Fibroblast of peridontal ligament (primary cell): Measurements from ENCODE around the gene VGLL1.

Source experiments
- DNase-seq: peaks from one replicate; pipeline ENCODE4 v3.0.0-alpha.2; 2010; ENCODE audit errors: extremely low read depth

The VGLL1 gene

DNA sequence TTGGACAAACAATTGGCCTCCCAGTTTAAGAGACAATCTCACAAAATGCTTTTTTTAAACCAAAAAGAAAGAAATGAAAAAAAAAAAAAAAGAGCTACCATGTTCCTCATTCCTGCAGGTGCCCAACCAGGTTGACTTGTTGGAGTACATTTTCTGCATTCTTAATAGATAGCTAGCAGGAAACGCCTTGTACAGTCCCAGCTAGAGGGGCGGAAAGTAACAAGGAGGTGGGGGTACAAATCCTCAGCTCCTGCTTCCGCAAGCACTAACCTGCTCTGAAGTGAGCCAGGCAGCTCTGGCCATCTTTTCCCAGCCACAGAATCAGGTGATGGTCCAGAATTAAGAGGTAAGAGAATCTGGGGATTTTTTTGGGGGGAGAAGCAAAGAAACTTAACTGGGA, at the start of gene VGLL1:
TSS of gene VGLL1 (plus strand) at position 265 of the 400 bp plus-strand sequence. CDS start 3,806 bp downstream, outside the sequence.
- no peak for DNase-seq

- DNase-seq = no peak
These were observed 44.4 kb upstream of the VGLL1 start, which contains the start of gene BRS3 for GRCh38 chrX:136487647-136488046. TSS of gene BRS3 (plus strand) at chrX:136487947. CDS start at chrX:136488115, 168 bp downstream.

DNA sequence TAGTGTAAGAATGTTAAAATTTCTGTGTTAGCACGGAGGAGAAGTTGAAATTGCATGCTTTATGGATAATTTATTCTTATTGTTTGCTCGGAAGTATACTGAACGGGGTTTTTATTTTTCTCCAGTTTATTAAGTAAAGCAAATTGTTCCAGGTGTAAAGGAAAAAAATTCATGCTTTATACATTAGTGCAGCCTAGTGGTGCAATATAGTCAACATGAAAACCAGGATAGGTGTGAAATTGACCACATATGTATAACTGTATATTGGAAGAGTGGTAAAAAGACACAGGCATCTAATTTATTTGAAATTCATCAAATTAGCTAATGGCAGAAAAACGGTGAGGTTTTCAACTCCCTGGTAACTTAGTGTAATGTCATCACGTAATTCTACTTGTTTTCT, 43.3 kb upstream of the VGLL1 start:
- DNase-seq = no peak

- DNase-seq = no peak
These were observed 40.2 kb upstream of the VGLL1 start for GRCh38 chrX:136491832-136492231.

- peak; percentile 1 for DNase-seq
These were observed 39.0 kb upstream of the VGLL1 start for GRCh38 chrX:136493011-136493410.

- no peak for DNase-seq
These were observed 37.0 kb upstream of the VGLL1 start for GRCh38 chrX:136495043-136495442.

- DNase-seq = no peak
These were observed 35.7 kb upstream of the VGLL1 start for GRCh38 chrX:136496186-136496763.

DNA sequence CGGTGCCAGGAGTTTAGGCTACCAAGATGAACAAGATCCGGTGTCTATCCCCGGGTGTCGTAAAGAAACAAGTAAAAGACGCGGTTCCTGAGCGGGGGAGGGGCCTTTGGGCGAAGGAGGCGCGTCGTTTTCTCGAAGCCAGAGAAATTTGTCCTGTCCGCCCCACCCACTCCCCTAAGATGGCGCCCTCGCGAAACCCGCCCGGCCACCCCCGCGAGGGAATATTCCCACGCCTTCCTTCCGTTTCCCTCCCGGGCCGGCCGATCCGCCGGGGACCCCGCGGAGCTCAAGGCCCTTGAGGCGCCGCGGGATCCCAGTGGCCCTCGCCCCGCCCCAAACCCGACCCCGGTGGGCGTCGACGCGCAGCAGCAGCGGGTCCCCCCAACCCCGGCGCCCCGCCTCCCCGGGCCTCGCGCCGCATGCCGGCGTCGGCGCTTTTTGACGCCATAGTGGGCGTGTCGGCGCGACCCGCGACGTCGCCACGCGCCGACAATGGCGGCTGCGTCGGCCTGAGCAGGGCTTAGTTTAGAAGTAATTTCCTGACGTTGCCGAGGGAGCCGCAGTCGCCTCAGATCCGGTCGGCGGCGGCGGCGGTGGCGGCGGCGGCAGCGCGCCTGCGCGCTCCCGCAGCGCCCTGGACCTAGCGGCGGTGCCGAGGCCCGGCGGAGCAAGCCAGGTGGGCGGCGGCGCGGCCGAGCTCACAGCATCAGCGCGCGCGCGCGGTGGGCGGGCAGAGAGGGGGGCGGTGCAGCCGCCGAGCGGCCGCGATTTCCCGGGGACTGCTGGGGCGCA, 35.1 kb upstream of the VGLL1 start:
- peak; percentile 76 for DNase-seq

GRCh38 chrX:136497556-136498052, 34.4 kb upstream of the VGLL1 start, which contains the start of gene HTATSF1:
TSS of gene HTATSF1 (plus strand) at chrX:136497592. CDS start at chrX:136497685, 93 bp downstream.
- no peak for DNase-seq

DNA sequence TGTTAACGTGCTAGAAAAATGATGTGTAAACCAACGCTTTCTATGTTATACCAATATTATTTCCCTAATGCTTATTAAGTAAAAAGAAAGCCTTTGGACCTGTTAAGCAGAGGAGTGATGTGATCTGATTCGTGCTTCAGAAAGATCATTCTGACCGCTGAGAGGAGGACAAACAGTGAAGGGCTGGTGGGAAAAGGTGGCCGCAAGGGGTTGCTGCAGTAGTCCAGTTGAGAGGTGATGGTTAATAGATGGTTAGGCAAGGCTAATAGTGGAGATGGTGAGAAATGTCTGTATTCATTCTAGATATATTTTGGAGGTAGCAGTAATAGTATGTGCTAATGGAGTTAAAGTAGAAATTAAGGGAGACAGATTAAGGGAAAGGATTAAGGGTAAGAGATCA, 12.9 kb upstream of the VGLL1 start:
- no peak for DNase-seq

GRCh38 chrX:136523770-136524169, 8.2 kb upstream of the VGLL1 start:
- no peak for DNase-seq

DNA sequence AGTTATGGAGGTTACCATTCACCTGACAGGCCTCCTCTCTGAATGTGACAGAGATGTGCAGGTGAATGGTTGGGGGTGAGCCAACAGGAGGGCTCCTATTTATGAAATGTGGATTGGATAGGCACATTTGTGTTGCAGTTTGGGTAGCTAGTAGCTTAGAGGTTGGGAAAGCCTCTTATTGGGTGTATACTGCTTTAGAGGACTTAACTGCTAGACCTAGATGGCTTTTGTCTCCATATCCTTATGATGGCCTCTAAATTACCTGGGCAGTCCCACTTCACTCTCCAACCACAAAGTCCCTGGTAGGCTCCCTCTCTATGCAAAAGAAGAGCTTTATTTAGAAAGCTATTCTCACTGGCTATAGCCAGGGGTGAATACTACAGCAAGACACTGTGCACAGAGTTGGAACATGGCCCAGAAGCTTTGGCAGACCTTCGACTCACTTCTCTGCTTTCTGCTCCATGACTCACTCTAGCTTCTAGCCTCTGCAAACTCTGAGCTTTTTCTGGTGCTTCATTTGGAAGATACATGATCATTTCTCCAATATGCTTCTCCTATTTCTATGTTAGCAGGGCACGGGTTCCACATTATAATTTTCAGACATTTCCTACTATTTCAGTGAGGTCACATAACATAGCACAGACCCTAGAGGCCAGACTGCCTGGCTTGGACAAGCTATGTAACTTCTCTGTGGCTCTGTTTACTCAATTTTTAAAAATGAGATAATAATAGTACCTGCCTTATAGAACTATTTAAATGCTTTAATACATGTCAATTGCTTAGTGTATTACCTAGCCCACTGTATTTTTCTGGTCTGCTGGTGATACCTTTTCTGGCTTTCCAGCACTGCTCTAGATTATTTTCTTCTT, 6.0 kb upstream of the VGLL1 start:
- peak; percentile 92 for DNase-seq

GRCh38 chrX:136528645-136529315, 3.2 kb upstream of the VGLL1 start:
- DNase-seq = no peak

GRCh38 chrX:136529795-136530194, 2.2 kb upstream of the VGLL1 start:
- DNase-seq = no peak

DNA sequence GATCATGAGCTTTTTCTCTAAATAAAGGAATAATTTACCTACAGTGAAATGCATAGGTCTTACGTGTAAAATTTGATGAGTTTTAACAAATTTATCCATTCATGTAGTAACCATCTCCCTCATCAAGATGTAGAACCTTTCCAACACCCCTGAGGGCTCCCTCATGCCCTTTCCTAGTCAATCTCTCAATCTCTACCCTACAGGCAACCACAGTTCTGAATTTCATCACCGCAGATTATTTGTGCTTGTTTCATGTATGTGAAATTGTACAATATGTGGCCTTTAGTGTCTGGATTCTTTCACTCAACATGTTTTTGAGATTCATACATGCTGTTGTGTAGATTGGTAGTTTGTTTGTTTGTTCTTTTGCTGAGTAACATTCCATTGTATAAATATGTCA, 2.1 kb downstream of the VGLL1 start:
- no peak for DNase-seq

- no peak for DNase-seq
These were observed 6.8 kb downstream of the VGLL1 start for GRCh38 chrX:136538811-136539210.

- DNase-seq = no peak
These were observed 8.2 kb downstream of the VGLL1 start for GRCh38 chrX:136540226-136540625.

GRCh38 chrX:136541294-136541693, 9.3 kb downstream of the VGLL1 start:
- DNase-seq = no peak

DNA sequence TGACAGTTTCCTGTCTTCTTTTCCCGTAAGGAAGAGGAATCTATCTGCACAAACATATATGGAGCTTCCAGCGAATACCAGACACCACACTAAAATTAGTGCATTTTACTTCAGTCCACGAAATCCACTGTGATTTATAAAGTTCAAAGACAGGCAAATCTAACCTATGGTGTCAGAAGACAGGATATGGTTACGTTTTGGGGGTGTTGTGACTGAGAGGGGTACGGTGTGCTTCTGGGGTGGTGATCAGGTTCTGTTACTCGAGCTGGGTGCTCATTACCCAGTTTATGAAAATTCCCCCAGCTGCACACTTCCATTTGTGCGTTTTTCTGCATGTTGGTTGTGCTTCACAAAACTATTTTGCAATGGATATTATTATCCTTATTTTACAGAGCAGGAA, 10.3 kb downstream of the VGLL1 start:
- DNase-seq = no peak

DNA sequence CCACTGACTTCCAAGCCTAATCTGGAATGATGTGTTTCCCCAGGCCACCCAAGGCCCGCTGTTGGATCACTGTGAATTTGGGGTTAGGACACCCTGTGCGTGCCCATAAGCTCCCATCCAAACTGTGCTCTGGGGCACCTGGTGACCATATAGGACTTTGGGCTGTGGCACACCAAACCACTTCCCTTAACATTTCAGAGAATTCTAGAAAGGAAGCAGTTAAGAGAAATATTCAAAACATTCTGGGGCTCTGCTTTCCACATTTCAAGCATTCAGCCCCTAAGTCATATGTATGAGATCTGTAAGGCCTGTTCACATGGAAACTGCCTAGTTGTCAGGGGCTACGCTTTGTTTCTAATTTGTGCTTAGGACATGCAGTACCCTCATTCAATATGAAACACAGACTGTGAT, 14.4 kb downstream of the VGLL1 start:
- DNase-seq = no peak

GRCh38 chrX:136549226-136549625, 17.2 kb downstream of the VGLL1 start:
- DNase-seq = no peak

DNA sequence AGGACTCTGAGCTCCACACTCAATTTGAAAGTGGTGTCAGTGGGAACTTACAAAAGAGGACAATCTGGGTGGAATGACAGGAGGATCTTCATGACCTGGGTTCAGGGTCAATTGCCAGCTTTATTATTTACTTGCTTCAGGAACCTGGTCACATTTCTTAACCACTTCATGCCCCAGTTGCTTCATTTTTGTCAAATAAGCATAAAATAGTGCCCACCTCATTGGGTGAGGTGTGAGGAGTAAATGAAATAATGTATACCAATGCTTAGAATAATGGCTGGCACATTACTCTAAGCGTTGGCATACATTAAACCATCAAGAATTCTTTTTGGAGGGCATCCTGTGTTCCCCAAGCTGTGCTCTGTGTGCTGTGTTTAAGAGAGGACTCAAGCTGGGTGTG, 19.4 kb downstream of the VGLL1 start:
- no peak for DNase-seq
